Activated B cell treated with CpG ODN at 0.5 μM for 24 hours (primary cell): Measurements from ENCODE around the gene ADGRB2. TPM values are rescaled to one million over a fixed set of nuclear protein-coding genes. Genes with fewer than 3 reads are reported as not detected.

Experiments
- ATAC-seq: fragments of 200-7000 bp; cut with Tn5 transposase; one replicate; pipeline ENCODE4 v1.10.0; 2021; ENCODE audit warnings: low read depth, mild to moderate bottlenecking, moderate library complexity
- CTCF ChIA-PET: fragments of 350-600 bp; sonication (Branson Sonifier 250); formaldehyde crosslinking; loops from one replicate; lab custom pipeline; 2021; ENCODE audit warnings: antibody characterized with exemption; lab: Charles Lee
- POLR2A ChIA-PET: fragments of 350-600 bp; sonication (Branson Sonifier 250); formaldehyde crosslinking; loops from one replicate; lab custom pipeline; 2021; ENCODE audit warnings: antibody characterized with exemption; lab: Charles Lee
- DNase-seq: peaks from one replicate; pipeline ENCODE4 v3.0.0; 2022
- H3K27ac Mint-ChIP-seq: one replicate; pipeline ENCODE4 v1.8.0; 2020; ENCODE audit warnings: mixed read lengths
- H3K27me3 Mint-ChIP-seq: one replicate; pipeline ENCODE4 v1.8.0; 2021; ENCODE audit warnings: mixed read lengths
- H3K36me3 Mint-ChIP-seq: one replicate; pipeline ENCODE4 v1.8.0; 2021; ENCODE audit warnings: low read depth, mixed read lengths
- H3K4me1 Mint-ChIP-seq: one replicate; pipeline ENCODE4 v1.8.0; 2021; ENCODE audit warnings: mixed read lengths
- H3K4me3 Mint-ChIP-seq: one replicate; pipeline ENCODE4 v1.8.0; 2020; ENCODE audit warnings: mild to moderate bottlenecking, mixed read lengths
- H3K9me3 Mint-ChIP-seq: one replicate; pipeline ENCODE4 v1.8.0; 2020; ENCODE audit warnings: mixed read lengths
- intact Hi-C: fragments of 100-400 bp; cut with micrococcal nuclease; formaldehyde crosslinking; loops from one replicate; pipeline ENCODE4 v1.15.1; 2024
- total RNA-seq: library from RNA; stranded (reverse); gene quantifications from 2 replicates; pipeline ENCODE4 v1.2.3, GENCODE V29; 2022
- TF ChIP-seq, protein P1 (sequence below): fragments of 200-600 bp; IDR thresholded peaks from one replicate; pipeline ENCODE4 v1.8.0; 2022; ENCODE audit warnings: antibody characterized with exemption, mild to moderate bottlenecking

The ADGRB2 gene
- total RNA-seq, 1 donor from 2014 or later: 6.3 TPM

DNA sequence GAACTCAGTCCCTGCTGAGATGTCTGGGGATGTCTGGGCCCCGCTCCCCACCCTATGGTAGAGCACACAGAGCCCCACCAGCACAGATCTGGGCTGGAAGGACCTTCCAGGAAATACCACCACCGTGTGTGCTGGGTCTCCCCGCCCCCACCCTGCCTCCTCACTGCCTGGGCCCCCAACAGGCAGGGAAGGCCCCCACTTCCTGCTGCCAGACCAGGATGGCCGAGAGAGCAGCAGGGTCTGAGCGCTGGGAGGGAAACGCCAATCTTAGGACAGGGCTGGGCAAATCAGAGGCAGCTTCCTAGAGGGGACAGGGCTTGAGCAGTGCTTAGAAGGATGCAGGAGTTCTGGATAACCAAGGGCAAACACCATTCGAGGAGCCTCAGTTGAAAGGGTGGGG lies 11.9 kb downstream of the ADGRB2 start:
- intact Hi-C loops: no loop called here
- TF ChIP-seq, protein P1, sequence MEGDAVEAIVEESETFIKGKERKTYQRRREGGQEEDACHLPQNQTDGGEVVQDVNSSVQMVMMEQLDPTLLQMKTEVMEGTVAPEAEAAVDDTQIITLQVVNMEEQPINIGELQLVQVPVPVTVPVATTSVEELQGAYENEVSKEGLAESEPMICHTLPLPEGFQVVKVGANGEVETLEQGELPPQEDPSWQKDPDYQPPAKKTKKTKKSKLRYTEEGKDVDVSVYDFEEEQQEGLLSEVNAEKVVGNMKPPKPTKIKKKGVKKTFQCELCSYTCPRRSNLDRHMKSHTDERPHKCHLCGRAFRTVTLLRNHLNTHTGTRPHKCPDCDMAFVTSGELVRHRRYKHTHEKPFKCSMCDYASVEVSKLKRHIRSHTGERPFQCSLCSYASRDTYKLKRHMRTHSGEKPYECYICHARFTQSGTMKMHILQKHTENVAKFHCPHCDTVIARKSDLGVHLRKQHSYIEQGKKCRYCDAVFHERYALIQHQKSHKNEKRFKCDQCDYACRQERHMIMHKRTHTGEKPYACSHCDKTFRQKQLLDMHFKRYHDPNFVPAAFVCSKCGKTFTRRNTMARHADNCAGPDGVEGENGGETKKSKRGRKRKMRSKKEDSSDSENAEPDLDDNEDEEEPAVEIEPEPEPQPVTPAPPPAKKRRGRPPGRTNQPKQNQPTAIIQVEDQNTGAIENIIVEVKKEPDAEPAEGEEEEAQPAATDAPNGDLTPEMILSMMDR: no peak
- H3K27ac Mint-ChIP-seq: no peak overlapping the region
- peaks cover 18% of the 10 kb centered on the region for H3K4me1 Mint-ChIP-seq
- POLR2A ChIA-PET: no interaction called here
- CTCF ChIA-PET: no interaction called here
- H3K27me3 Mint-ChIP-seq: peaks cover 10% of the 10 kb centered on the region
- DNase-seq: no peak
- no peak overlapping the region for H3K4me3 Mint-ChIP-seq
- no peak for ATAC-seq
- H3K9me3 Mint-ChIP-seq: no peaks in the 10 kb centered on the region
- no peaks in the 10 kb centered on the region for H3K36me3 Mint-ChIP-seq

DNA sequence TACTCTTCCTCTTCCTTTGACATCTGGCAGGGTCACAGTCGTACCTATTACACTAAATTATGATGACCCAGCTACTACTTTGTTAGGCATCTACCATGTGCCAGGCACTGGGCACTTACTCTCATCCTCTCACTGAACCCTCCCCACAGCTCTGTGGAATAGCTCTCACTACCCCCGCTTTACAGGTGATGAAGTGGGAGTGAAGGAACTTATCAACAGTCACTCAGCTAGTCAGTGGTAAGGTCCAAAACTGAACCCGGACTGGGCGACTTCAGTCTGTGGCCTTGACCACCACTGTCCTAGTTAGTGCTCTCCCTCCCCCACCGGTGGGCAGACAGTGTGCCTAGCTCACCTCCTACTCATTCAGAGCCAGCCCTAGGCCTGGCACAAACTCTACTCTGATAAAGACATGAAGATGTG lies 12.3 kb downstream of the ADGRB2 start:
- no peak for ATAC-seq
- no peak overlapping the region for H3K27ac Mint-ChIP-seq

DNA sequence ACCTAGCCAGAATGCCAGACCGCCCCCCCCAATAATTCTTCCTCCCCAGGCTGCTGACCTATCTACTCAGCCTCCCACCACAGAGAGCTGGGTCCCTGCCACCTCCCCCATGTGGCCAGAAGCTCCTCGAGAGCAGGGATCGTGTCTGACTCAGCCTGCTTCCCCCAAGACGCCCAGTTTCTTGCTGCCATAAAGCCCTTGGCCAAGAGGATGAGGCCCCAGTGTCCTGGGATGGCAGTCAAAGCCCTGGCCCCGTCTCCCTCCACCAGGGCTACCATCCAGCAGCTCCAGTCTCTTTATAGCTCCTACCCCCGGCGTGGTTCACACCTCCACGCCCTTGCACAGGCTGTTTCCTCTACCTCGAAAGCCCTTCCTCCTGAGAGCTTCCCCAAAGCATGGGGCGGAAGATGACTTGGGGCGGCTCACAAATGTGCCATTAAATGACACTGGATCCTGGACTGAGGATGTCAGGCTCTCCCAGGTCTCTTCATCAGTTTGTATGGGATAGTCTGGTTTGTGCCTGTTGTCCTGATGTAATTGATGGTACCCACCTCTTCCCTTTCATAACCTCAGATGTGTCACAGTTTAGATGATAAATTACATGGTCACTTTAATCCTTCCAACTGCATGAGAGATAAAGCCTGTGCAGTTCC lies 13.2 kb downstream of the ADGRB2 start:
- CTCF ChIA-PET: interaction anchor here (1.0 to 1.2 kb wide), 3 partner anchors 10 to 37 kb away, joined by 3 to 4 read pairs (median 3); no protein-coding TSS in a partner anchor
- TF ChIP-seq, protein P1: no peak
- no peaks in the 10 kb centered on the region for H3K36me3 Mint-ChIP-seq
- peak; percentile 61 for ATAC-seq
- POLR2A ChIA-PET: interaction anchor here (1.3 kb wide), 1 partner anchor 34 kb away, joined by 3 read pairs; no protein-coding TSS in a partner anchor
- H3K4me3 Mint-ChIP-seq: no peak overlapping the region
- DNase-seq: no peak
- peaks cover 31% of the 10 kb centered on the region for H3K4me1 Mint-ChIP-seq
- no peaks in the 10 kb centered on the region for H3K9me3 Mint-ChIP-seq
- intact Hi-C loops: no loop called here
- peaks cover 10% of the 10 kb centered on the region for H3K27me3 Mint-ChIP-seq
- H3K27ac Mint-ChIP-seq: no peak overlapping the region

More for the DNA sequence above, 12.3 kb downstream of the ADGRB2 start:
- H3K4me1 Mint-ChIP-seq: peaks cover 22% of the 10 kb centered on the region
- intact Hi-C loops: no loop called here
- ChIA-PET POLR2A (interaction anchor here (1.3 kb wide), 1 partner anchor 33 kb away, joined by 3 read pairs; no protein-coding TSS in a partner anchor), CTCF (interaction anchor here (0.6 to 1.0 kb wide), 2 partner anchors 11 to 253 kb away, joined by 3 read pairs; no protein-coding TSS in a partner anchor)
- no peak for DNase-seq
- no peaks in the 10 kb centered on the region for H3K36me3 Mint-ChIP-seq
- TF ChIP-seq, protein P1: no peak
- no peaks in the 10 kb centered on the region for H3K9me3 Mint-ChIP-seq
- no peak overlapping the region for H3K4me3 Mint-ChIP-seq
- H3K27me3 Mint-ChIP-seq: peaks cover 10% of the 10 kb centered on the region

DNA sequence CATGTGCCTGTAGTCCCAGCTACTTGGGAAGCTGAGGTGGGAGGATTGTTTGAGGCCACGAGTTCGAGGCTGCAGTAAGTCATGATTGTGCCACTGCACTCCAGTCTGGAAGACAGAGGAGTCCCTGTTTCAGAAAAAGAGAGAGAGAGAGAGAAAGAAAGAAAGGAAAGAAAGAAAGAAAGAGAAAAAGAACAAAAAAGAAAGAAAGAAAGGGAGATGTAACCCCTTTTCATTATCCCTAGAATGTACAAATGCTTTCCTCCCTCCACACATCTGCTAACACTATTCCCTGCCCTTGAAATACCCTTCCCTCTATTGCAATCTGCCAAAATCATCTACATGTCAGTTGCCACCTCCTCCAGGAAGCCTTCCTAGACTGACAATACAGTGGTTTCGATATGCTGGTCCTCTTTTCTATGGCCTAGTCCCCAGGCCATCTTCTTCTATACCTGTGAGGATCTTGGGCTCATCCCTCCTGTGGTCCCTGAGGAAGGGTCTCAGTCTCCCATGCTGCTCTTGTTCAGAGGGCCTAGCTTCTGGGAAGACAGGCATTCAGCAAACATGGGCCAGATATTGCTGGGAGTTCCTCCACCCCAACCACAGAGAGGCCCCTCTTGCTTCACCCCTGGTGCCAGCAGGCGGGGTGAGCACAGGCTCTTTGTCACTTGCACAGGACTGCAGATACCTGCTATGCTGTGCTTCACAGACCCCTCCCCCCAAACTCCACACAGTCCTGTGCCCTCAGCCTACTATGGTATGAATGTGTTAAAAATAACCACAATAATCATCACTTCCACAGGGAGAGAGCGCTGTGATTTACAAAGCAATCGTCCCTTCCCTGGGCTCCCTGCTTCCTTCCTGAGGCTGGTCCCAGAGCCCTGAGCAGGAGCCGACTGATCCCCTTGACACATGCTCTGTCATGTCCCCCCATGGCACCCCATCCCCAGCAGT lies 14.1 kb downstream of the ADGRB2 start:
- H3K36me3 Mint-ChIP-seq: no peaks in the 10 kb centered on the region
- DNase-seq (no peak), ATAC-seq (no peak)
- peaks cover 8% of the 10 kb centered on the region for H3K27me3 Mint-ChIP-seq
- ChIA-PET POLR2A (no interaction called here), CTCF (interaction anchor here (0.6 to 1.2 kb wide), 3 partner anchors 11 to 364 kb away, joined by 3 to 4 read pairs (median 4); no protein-coding TSS in a partner anchor)
- H3K4me3 Mint-ChIP-seq: no peak overlapping the region
- TF ChIP-seq, protein P1: no peak
- H3K27ac Mint-ChIP-seq: no peak overlapping the region
- H3K4me1 Mint-ChIP-seq: peaks cover 40% of the 10 kb centered on the region
- H3K9me3 Mint-ChIP-seq: no peaks in the 10 kb centered on the region
- intact Hi-C loops: no loop called here

DNA sequence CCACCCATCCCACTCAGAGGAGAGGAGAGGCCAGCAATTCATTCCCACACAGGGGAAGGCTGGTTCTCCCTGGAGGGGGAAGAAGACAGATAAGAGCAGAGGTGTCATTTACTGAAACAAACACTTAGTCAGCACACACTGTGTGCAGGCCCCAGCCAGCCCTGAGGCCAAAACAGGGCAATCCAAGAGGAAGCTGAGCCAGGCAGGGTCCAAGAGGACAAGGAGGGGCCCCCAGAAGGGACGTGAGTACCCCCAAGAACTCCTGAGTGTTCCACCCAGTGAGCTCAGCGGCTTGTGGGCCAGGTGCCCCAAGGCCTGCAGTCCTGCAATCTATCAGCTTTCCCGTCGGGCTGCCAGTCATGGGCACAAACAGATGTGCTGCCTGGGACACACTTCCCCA lies 15.8 kb downstream of the ADGRB2 start:
- no peak overlapping the region for H3K27ac Mint-ChIP-seq

More for the DNA sequence above, 15.8 kb downstream of the ADGRB2 start:
- ATAC-seq (no peak), DNase-seq (no peak)
- no peak overlapping the region for H3K4me3 Mint-ChIP-seq
- ChIA-PET POLR2A (no interaction called here), CTCF (interaction anchor here (1.1 kb wide), 1 partner anchor 13 kb away, joined by 3 read pairs; no protein-coding TSS in a partner anchor)
- intact Hi-C loops: no loop called here
- TF ChIP-seq, protein P1: no peak
- no peaks in the 10 kb centered on the region for H3K36me3 Mint-ChIP-seq
- H3K4me1 Mint-ChIP-seq: peaks cover 52% of the 10 kb centered on the region
- H3K9me3 Mint-ChIP-seq: no peaks in the 10 kb centered on the region
- H3K27me3 Mint-ChIP-seq: peaks cover 8% of the 10 kb centered on the region
